ENCODE results near the gene PKM.

Gene PKM

GRCh38 chr15:72235298-72235697, 4.3 kb upstream of the PKM start:
- no peak for DNase-seq (ENCODE audit: low spot score)

- DNase-seq (ENCODE audit: low spot score): no peak
Observed at GRCh38 chr15:72233769-72234168, 2.8 kb upstream of the PKM start.

GRCh38 chr15:72231833-72232478, 966 bp upstream of the PKM start:
- peak; percentile 80 for DNase-seq (ENCODE audit: low spot score)

- DNase-seq (ENCODE audit: low spot score): peak; percentile 86
Observed at GRCh38 chr15:72230197-72231065, 559 bp downstream of the PKM start.

- no peak for DNase-seq (ENCODE audit: low spot score)
Observed at GRCh38 chr15:72229947-72230196, 1.1 kb downstream of the PKM start.

- no peak for DNase-seq (ENCODE audit: low spot score)
Observed at GRCh38 chr15:72229076-72229946, 1.7 kb downstream of the PKM start.

- no peak for DNase-seq (ENCODE audit: low spot score)
Observed at GRCh38 chr15:72227720-72228119, 3.3 kb downstream of the PKM start.

- DNase-seq (ENCODE audit: low spot score): no peak
Observed at GRCh38 chr15:72227192-72227586, 3.8 kb downstream of the PKM start.

GRCh38 chr15:72223278-72223677, 7.7 kb downstream of the PKM start:
- DNase-seq (ENCODE audit: low spot score): no peak

- no peak for DNase-seq (ENCODE audit: low spot score)
Observed at GRCh38 chr15:72222393-72222792, 8.6 kb downstream of the PKM start.

- DNase-seq (ENCODE audit: low spot score): no peak
Observed at GRCh38 chr15:72220687-72221086, 10.3 kb downstream of the PKM start.

- no peak for DNase-seq (ENCODE audit: low spot score)
Observed at GRCh38 chr15:72217216-72217615, 13.8 kb downstream of the PKM start.

- DNase-seq (ENCODE audit: low spot score): no peak
Observed at GRCh38 chr15:72216079-72216478, 14.9 kb downstream of the PKM start.

GRCh38 chr15:72207558-72208085, 23.4 kb downstream of the PKM start:
- no peak for DNase-seq (ENCODE audit: low spot score)

GRCh38 chr15:72206677-72207000, 24.4 kb downstream of the PKM start:
- DNase-seq (ENCODE audit: low spot score): no peak

GRCh38 chr15:72205896-72206676, 24.9 kb downstream of the PKM start:
- no peak for DNase-seq (ENCODE audit: low spot score)

GRCh38 chr15:72205273-72205672, 25.7 kb downstream of the PKM start:
- DNase-seq (ENCODE audit: low spot score): no peak

GRCh38 chr15:72203507-72203837, 27.5 kb downstream of the PKM start:
- DNase-seq (ENCODE audit: low spot score): peak; percentile 88

- no peak for DNase-seq (ENCODE audit: low spot score)
Observed at GRCh38 chr15:72202801-72203506, 28.0 kb downstream of the PKM start.

GRCh38 chr15:72202302-72202701, 28.7 kb downstream of the PKM start:
- no peak for DNase-seq (ENCODE audit: low spot score)

GRCh38 chr15:72201391-72201921, 29.5 kb downstream of the PKM start:
- DNase-seq (ENCODE audit: low spot score): no peak

All from AG08396 (cell line).